K562 (cell line): ENCODE results near the gene SLC25A10. TPM values are rescaled to one million over a fixed set of nuclear protein-coding genes. Genes with fewer than 3 reads are reported as not detected.

ENCODE experiments used
- ASH1L ChIP-seq: fragments of 450-650 bp; IDR thresholded peaks from 2 replicates; pipeline ENCODE4 v1.6.1; 2018; ENCODE audit warnings: borderline replicate concordance, mild to moderate bottlenecking, low read depth; ENCODE audit not compliant: partially characterized antibody
- BCOR ChIP-seq: fragments of 450-650 bp; IDR thresholded peaks from 2 replicates; pipeline ENCODE4 v1.6.1; 2016
- BMI1 ChIP-seq: fragments of 150-350 bp; IDR thresholded peaks from 2 replicates; pipeline ENCODE4 v1.6.1; 2014; ENCODE audit warnings: low read length
- CEBPB ChIP-seq: fragments of 450-650 bp; IDR thresholded peaks from 2 replicates; pipeline ENCODE4 v1.6.1; 2016; ENCODE audit warnings: missing genetic modification characterization, missing compliant biosample characterization
- DMBX1 ChIP-seq: fragments of 250-450 bp; sonication (Bioruptor Pico); IDR thresholded peaks from 2 replicates; pipeline ENCODE4 v1.8.0; 2022; ENCODE audit warnings: inconsistent platforms, mild to moderate bottlenecking, moderate library complexity, borderline replicate concordance
- E2F5 ChIP-seq: sonication (generic); formaldehyde crosslinking; IDR thresholded peaks from 2 replicates; pipeline ENCODE4 v1.8.0; 2022; ENCODE audit warnings: mild to moderate bottlenecking, missing genetic modification reagents
- GTF2B ChIP-seq: IDR thresholded peaks from 2 replicates; pipeline ENCODE4 v1.6.1; 2011; ENCODE audit not compliant: insufficient read length; ENCODE audit errors: extremely low read depth
- HNRNPH1 ChIP-seq: fragments of 200-400 bp; formaldehyde crosslinking; optimal IDR thresholded peaks from 2 replicates; pipeline ENCODE3; 2017; ENCODE audit warnings: low read depth, mild to moderate bottlenecking, low read length, moderate library complexity
- HSF4 ChIP-seq: fragments of 250-450 bp; sonication (Bioruptor Pico); IDR thresholded peaks from 2 replicates; pipeline ENCODE4 v2.1.2; 2022; ENCODE audit warnings: mild to moderate bottlenecking, moderate library complexity, borderline replicate concordance
- KAT8 ChIP-seq: fragments of 450-650 bp; IDR thresholded peaks from 2 replicates; pipeline ENCODE4 v1.6.1; 2016; ENCODE audit warnings: low read depth, mild to moderate bottlenecking
- L3MBTL2 ChIP-seq: fragments of 450-650 bp; IDR thresholded peaks from 2 replicates; pipeline ENCODE4 v1.6.1; 2016; ENCODE audit warnings: mild to moderate bottlenecking, moderate library complexity
- MTA2 ChIP-seq: fragments of 450-650 bp; IDR thresholded peaks from 2 replicates; pipeline ENCODE4 v1.6.1; 2016; ENCODE audit warnings: low read depth
- POLR2H ChIP-seq: IDR thresholded peaks from 2 replicates; pipeline ENCODE4 v1.6.1; 2016; ENCODE audit warnings: missing genetic modification characterization, low read depth, mild to moderate bottlenecking, control low read depth, missing compliant biosample characterization, moderate library complexity
- SIX5 ChIP-seq, 2 experiments: IDR thresholded peaks; 2 replicates each; pipeline ENCODE4 v1.6.1; 2011; ENCODE audit warnings: low read length in 2 of 2, borderline replicate concordance in 1 of 2, low read depth in 1 of 2, mild to moderate bottlenecking in 1 of 2, moderate library complexity in 1 of 2; ENCODE audit not compliant: insufficient read depth in 1 of 2
- SMARCA5 ChIP-seq: fragments of 450-650 bp; IDR thresholded peaks from 2 replicates; pipeline ENCODE4 v1.6.1; 2016
- SP2 ChIP-seq: IDR thresholded peaks from 2 replicates; pipeline ENCODE4 v1.6.1; 2011; ENCODE audit warnings: mild to moderate bottlenecking, low read depth, low read length, moderate library complexity; ENCODE audit not compliant: poor library complexity, severe bottlenecking; ENCODE audit errors: extremely low read depth
- SREBF2 ChIP-seq: sonication (generic); formaldehyde crosslinking; IDR thresholded peaks from 2 replicates; pipeline ENCODE4 v1.4.0; 2020; ENCODE audit warnings: mild to moderate bottlenecking, missing genetic modification reagents
- TRIM24 ChIP-seq, 2 experiments: fragments of 450-650 bp; IDR thresholded peaks; 2 replicates each; pipeline ENCODE4 v1.6.1; 2016
- YY1 ChIP-seq, 3 experiments: IDR thresholded peaks; 2 replicates each; pipeline ENCODE4 v1.6.1; 2011; ENCODE audit warnings: low read length in 2 of 3, mild to moderate bottlenecking in 2 of 3, moderate library complexity in 2 of 3, borderline replicate concordance in 1 of 3, control low read depth in 1 of 3, low read depth in 1 of 3; ENCODE audit not compliant: insufficient read depth in 3 of 3, insufficient replicate concordance in 2 of 3, control insufficient read depth in 1 of 3, insufficient read length in 1 of 3; ENCODE audit errors: extremely low read depth in 1 of 3
- ZBTB11 ChIP-seq, 3 experiments: fragments of 200-800 bp in 1 of 3; fragments of 250-450 bp in 1 of 3; fragments of 450-650 bp in 1 of 3; sonication (Bioruptor Pico) in 1 of 3; sonication (Bioruptor generic) in 1 of 3; formaldehyde crosslinking in 1 of 3; IDR thresholded peaks; 2 replicates each; pipeline versions ENCODE4 v1.6.1 to v1.8.0; 2016 to 2022; ENCODE audit warnings: mild to moderate bottlenecking in 2 of 3, missing genetic modification characterization in 2 of 3, missing compliant biosample characterization in 1 of 3, moderate library complexity in 1 of 3
- ZBTB34 ChIP-seq: fragments of 250-450 bp; sonication (Bioruptor Pico); IDR thresholded peaks from 2 replicates; pipeline ENCODE4 v1.8.0; 2021; ENCODE audit warnings: mild to moderate bottlenecking, moderate library complexity
- polyA plus RNA-seq, 8 experiments: library from polyadenylated mRNA; depleted of rRNA in 4 of 8; stranded (reverse) in 5 of 8; unstranded in 3 of 8; fragments of >200 nt; fragmentation: Nextera tagmentation in 2 of 8; fragmentation: Illumina TruSeq in 1 of 8; extraction: Ambion mirVana in 2 of 8; extraction: Trizol in 1 of 8; gene quantifications; 2 replicates each; pipeline versions ENCODE4 v1.2.1 to v1.2.3, GENCODE V29; 2011 to 2014; ENCODE audit warnings: inconsistent platforms in 1 of 8, missing spikeins in 1 of 8
- total RNA-seq, 7 experiments: library from RNA; depleted of rRNA in 6 of 7; stranded (reverse); fragments of >200 nt in 6 of 7; fragmentation: Illumina TruSeq in 2 of 7; extraction: Trizol in 2 of 7; gene quantifications; 2 replicates each; pipeline versions ENCODE4 v1.2.1 to v1.2.3, GENCODE V29; 2011 to 2021; ENCODE audit warnings: low replicate concordance in 1 of 7

SLC25A10 gene
- total and polyA plus RNA-seq, 9 of the 15 experiments (the other 6 are each of a cell fraction or from before 2014, with no cell fraction given) = 0.10 to 85.6 (median 34.3) TPM

GRCh38 chr17:81735264-81736102, 23.4 kb downstream of the SLC25A10 start (continued):
- TF ChIP-seq E2F5 (CRISPR knock-in tag) = no peak
- no peak for TF ChIP-seq ASH1L
- TF ChIP-seq L3MBTL2 = peak; percentile 72
- TF ChIP-seq MTA2 = no peak
- TF ChIP-seq POLR2H (tag) = no peak
- TF ChIP-seq YY1 (IDR thresholded peaks at IDR 0.05; ENCODE audit: borderline replicate concordance in 1 of 3, control insufficient read depth in 1 of 3, extremely low read depth in 1 of 3, insufficient read depth in 3 of 3, insufficient read length in 1 of 3, insufficient replicate concordance in 2 of 3, low read depth in 1 of 3, low read length in 2 of 3) = no peak
- TF ChIP-seq CEBPB (tag) = no peak
- TF ChIP-seq KAT8 = no peak
- no peak for TF ChIP-seq HNRNPH1
- no peak for TF ChIP-seq GTF2B
- no peak for TF ChIP-seq ZBTB11 (CRISPR knock-in tag; IDR thresholded peaks at IDR 0.05)
- TF ChIP-seq SIX5 (IDR thresholded peaks at IDR 0.05; ENCODE audit: borderline replicate concordance in 1 of 2, insufficient read depth in 1 of 2, low read depth in 1 of 2, low read length in 2 of 2) = no peak
- TF ChIP-seq HSF4 (CRISPR knock-in tag) = no peak
- TF ChIP-seq TRIM24 (IDR thresholded peaks at IDR 0.05) = no peak
- no peak for TF ChIP-seq SMARCA5
- TF ChIP-seq SP2 = no peak
- TF ChIP-seq SREBF2 (CRISPR knock-in tag) = no peak
- no peak for TF ChIP-seq BMI1
- no peak for TF ChIP-seq DMBX1 (CRISPR knock-in tag)
- no peak for TF ChIP-seq BCOR
- no peak for TF ChIP-seq ZBTB34 (CRISPR knock-in tag)
